SK-N-SH treated with all-trans-retinoic acid at 6 μM for 48 hours (cell line): ENCODE measurements around the gene CYBA.

ENCODE experiments used
- CSDC2 ChIP-seq: fragments of 250-450 bp; sonication (Bioruptor Pico); IDR thresholded peaks from 2 replicates; pipeline ENCODE4 v1.5.0; 2020; ENCODE audit warnings: mild to moderate bottlenecking, moderate library complexity
- ESRRG ChIP-seq: fragments of 250-450 bp; sonication (Bioruptor Pico); IDR thresholded peaks from 2 replicates; pipeline ENCODE4 v1.6.1; 2021; ENCODE audit warnings: mild to moderate bottlenecking
- ISL1 ChIP-seq: fragments of 250-450 bp; sonication (Bioruptor Pico); IDR thresholded peaks from 2 replicates; pipeline ENCODE4 v2.1.2; 2022; ENCODE audit warnings: mild to moderate bottlenecking, moderate library complexity
- RARB ChIP-seq: fragments of 250-450 bp; sonication (Bioruptor Pico); IDR thresholded peaks from 2 replicates; pipeline ENCODE4 v1.8.0; 2021; ENCODE audit warnings: mild to moderate bottlenecking, moderate library complexity
- ZC3H10 ChIP-seq: fragments of 250-450 bp; sonication (Bioruptor Pico); IDR thresholded peaks from 2 replicates; pipeline ENCODE4 v1.5.1; 2021; ENCODE audit warnings: mild to moderate bottlenecking, moderate library complexity
- ZFP30 ChIP-seq: fragments of 450-650 bp; formaldehyde crosslinking; IDR thresholded peaks from 2 replicates; pipeline ENCODE4 v1.5.0; 2022; ENCODE audit warnings: mild to moderate bottlenecking, moderate library complexity
- ZNF8 ChIP-seq: fragments of 450-650 bp; formaldehyde crosslinking; IDR thresholded peaks from 2 replicates; pipeline ENCODE4 v1.5.0; 2020; ENCODE audit warnings: mild to moderate bottlenecking, moderate library complexity
- TF ChIP-seq, protein P1 (sequence below): fragments of 250-450 bp; sonication (Bioruptor Pico); IDR thresholded peaks from 2 replicates; pipeline ENCODE4 v1.8.0; 2020; ENCODE audit warnings: mild to moderate bottlenecking, moderate library complexity, borderline replicate concordance
- TF ChIP-seq, protein P2 (sequence below): fragments of 250-450 bp; sonication (Bioruptor Pico); IDR thresholded peaks from 2 replicates; pipeline ENCODE4 v1.5.0; 2020; ENCODE audit warnings: mild to moderate bottlenecking, moderate library complexity

DNA sequence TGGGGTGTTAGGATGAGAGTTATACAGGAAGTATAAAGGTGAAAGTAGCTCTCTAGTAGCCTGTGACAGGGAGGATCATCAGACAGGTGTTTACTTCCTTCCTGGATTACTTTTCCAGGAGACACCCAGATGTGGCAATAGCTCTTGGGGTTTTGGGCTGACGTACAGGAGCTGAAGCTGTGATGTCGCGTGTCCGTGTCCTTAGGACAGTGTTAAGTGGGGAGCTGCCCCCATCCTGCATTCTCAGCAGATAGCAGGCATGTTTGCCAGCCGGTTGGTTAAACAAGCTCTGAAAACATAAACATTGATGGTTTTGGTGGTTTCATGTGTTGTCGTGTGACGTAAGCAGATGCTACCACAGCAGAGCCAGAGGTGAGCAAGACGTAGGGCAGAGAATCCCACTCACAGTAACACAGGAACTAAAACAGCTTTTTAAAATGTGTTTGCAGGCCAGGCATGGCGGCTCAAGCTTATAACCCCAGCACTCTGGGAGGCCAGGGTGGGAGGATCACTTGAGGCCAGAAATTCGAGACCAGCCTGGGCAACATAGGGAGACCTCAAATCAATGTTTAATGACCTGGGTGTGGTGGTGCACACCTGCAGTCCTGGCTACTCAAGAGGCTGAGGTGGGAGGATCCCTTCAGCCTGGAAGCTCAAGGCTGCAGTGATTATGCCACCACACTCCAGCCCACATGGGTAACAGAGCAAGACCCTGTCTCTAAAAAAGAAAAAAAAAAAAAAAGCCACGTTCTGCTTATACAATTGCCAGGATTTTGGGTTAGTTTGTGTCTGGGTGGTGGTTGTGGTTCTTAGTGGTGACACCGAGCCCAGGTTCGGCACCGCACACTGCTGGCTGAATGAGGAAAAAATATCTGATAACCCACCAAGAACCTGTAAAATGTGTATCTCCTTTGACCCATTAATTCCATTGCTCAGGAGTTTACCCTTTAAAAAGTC, 30.7 kb downstream of the CYBA start:
- no peak for TF ChIP-seq ISL1 (CRISPR knock-in tag)
- TF ChIP-seq CSDC2 (CRISPR knock-in tag): no peak
- no peak for TF ChIP-seq ZNF8 (CRISPR knock-in tag)
- TF ChIP-seq RARB: no peak
- TF ChIP-seq, protein P1, sequence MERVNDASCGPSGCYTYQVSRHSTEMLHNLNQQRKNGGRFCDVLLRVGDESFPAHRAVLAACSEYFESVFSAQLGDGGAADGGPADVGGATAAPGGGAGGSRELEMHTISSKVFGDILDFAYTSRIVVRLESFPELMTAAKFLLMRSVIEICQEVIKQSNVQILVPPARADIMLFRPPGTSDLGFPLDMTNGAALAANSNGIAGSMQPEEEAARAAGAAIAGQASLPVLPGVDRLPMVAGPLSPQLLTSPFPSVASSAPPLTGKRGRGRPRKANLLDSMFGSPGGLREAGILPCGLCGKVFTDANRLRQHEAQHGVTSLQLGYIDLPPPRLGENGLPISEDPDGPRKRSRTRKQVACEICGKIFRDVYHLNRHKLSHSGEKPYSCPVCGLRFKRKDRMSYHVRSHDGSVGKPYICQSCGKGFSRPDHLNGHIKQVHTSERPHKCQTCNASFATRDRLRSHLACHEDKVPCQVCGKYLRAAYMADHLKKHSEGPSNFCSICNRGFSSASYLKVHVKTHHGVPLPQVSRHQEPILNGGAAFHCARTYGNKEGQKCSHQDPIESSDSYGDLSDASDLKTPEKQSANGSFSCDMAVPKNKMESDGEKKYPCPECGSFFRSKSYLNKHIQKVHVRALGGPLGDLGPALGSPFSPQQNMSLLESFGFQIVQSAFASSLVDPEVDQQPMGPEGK (CRISPR knock-in tag): no peak
- TF ChIP-seq ZFP30 (CRISPR knock-in tag): no peak
- TF ChIP-seq ESRRG: no peak
- no peak for TF ChIP-seq ZC3H10
- TF ChIP-seq, protein P2, sequence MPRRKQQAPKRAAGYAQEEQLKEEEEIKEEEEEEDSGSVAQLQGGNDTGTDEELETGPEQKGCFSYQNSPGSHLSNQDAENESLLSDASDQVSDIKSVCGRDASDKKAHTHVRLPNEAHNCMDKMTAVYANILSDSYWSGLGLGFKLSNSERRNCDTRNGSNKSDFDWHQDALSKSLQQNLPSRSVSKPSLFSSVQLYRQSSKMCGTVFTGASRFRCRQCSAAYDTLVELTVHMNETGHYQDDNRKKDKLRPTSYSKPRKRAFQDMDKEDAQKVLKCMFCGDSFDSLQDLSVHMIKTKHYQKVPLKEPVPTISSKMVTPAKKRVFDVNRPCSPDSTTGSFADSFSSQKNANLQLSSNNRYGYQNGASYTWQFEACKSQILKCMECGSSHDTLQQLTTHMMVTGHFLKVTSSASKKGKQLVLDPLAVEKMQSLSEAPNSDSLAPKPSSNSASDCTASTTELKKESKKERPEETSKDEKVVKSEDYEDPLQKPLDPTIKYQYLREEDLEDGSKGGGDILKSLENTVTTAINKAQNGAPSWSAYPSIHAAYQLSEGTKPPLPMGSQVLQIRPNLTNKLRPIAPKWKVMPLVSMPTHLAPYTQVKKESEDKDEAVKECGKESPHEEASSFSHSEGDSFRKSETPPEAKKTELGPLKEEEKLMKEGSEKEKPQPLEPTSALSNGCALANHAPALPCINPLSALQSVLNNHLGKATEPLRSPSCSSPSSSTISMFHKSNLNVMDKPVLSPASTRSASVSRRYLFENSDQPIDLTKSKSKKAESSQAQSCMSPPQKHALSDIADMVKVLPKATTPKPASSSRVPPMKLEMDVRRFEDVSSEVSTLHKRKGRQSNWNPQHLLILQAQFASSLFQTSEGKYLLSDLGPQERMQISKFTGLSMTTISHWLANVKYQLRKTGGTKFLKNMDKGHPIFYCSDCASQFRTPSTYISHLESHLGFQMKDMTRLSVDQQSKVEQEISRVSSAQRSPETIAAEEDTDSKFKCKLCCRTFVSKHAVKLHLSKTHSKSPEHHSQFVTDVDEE (CRISPR knock-in tag): no peak
